ENCODE data around the gene KLRD1. TPM values are rescaled to one million over a fixed set of nuclear protein-coding genes. Genes with fewer than 3 reads are reported as not detected.

KLRD1 gene
- total and polyA plus RNA-seq, 2 experiments from 2014 or later, result 0.03 to 0.27 TPM

- no peak for ATAC-seq
- Mint-ChIP-seq H3K27ac (no peak overlapping the region), H3K4me3 (no peak overlapping the region), H3K4me1 (no peaks in the 10 kb centered on the region), H3K36me3 (ENCODE audit: low read depth) (no peaks in the 10 kb centered on the region), H3K9me3 (no peaks in the 10 kb centered on the region), H3K27me3 (ENCODE audit: insufficient read depth, low read depth, poor library complexity) (peaks cover 2% of the 10 kb centered on the region)
- Histone ChIP-seq H4K20me1 (replicated peaks; ENCODE audit: insufficient read depth) (no peaks in the 10 kb centered on the region), H3K36me3 (ENCODE audit: insufficient read depth) (no peaks in the 10 kb centered on the region), H3K4me2 (no peak overlapping the region), H2AFZ (peak overlapping the region; percentile 9; the same call in 1 of the 2 replicates), H3K79me2 (replicated peaks; ENCODE audit: insufficient read depth) (no peaks in the 10 kb centered on the region), H3K4me1 (ENCODE audit: insufficient read depth) (no peaks in the 10 kb centered on the region), H3K27ac (ENCODE audit: low read depth) (no peak overlapping the region), H3F3A (replicated peaks; ENCODE audit: low read depth) (no peaks in the 10 kb centered on the region), H3K9me2 (ENCODE audit: insufficient read depth) (no peaks in the 10 kb centered on the region), H3K27me3 (ENCODE audit: insufficient read depth) (no peaks in the 10 kb centered on the region), H3K4me3 (no peak overlapping the region)
- DNase-seq (ENCODE audit: low spot score), result no peak
- TF ChIP-seq EZH2 (IDR thresholded peaks at IDR 0.05; ENCODE audit: low read depth, unreplicated experiment) (no peak), JUNB (IDR thresholded peaks at IDR 0.05; ENCODE audit: unreplicated experiment) (no peak), NANOG (IDR thresholded peaks at IDR 0.05; ENCODE audit: borderline replicate concordance) (no peak), CTCF (conservative IDR thresholded peaks at IDR 0.05; ENCODE audit: low read depth in 2 of 2) (no peak), ZNF331 (CRISPR knock-in tag; IDR thresholded peaks at IDR 0.05; ENCODE audit: low read depth) (no peak)
Measured at GRCh38 chr12:10293151-10293550, 14.5 kb upstream of the KLRD1 start.

GRCh38 chr12:10293570-10294227 lies 14.0 kb upstream of the KLRD1 start:
- Histone ChIP-seq H3K36me3 (ENCODE audit: insufficient read depth) (no peaks in the 10 kb centered on the region), H3F3A (replicated peaks; ENCODE audit: low read depth) (no peaks in the 10 kb centered on the region), H3K79me2 (replicated peaks; ENCODE audit: insufficient read depth) (no peaks in the 10 kb centered on the region), H3K9me2 (ENCODE audit: insufficient read depth) (no peaks in the 10 kb centered on the region), H2AFZ (peak overlapping the region; percentile 9; the same call in 1 of the 2 replicates), H4K20me1 (replicated peaks; ENCODE audit: insufficient read depth) (no peaks in the 10 kb centered on the region), H3K4me3 (no peak overlapping the region), H3K4me2 (no peak overlapping the region), H3K4me1 (ENCODE audit: insufficient read depth) (no peaks in the 10 kb centered on the region), H3K27me3 (ENCODE audit: insufficient read depth) (no peaks in the 10 kb centered on the region), H3K27ac (ENCODE audit: low read depth) (no peak overlapping the region)
- Mint-ChIP-seq H3K4me3 (no peak overlapping the region), H3K27ac (no peak overlapping the region), H3K4me1 (no peaks in the 10 kb centered on the region), H3K36me3 (ENCODE audit: low read depth) (no peaks in the 10 kb centered on the region), H3K27me3 (ENCODE audit: insufficient read depth, low read depth, poor library complexity) (peaks cover 2% of the 10 kb centered on the region), H3K9me3 (no peaks in the 10 kb centered on the region)
- DNase-seq (ENCODE audit: low spot score) (no peak), ATAC-seq (no peak)
- TF ChIP-seq EZH2 (IDR thresholded peaks at IDR 0.05; ENCODE audit: low read depth, unreplicated experiment) (no peak), EZH2phosphoT487 (IDR thresholded peaks at IDR 0.05; ENCODE audit: unreplicated experiment) (no peak), ETS1 (IDR thresholded peaks at IDR 0.05) (no peak), ZNF331 (CRISPR knock-in tag; IDR thresholded peaks at IDR 0.05; ENCODE audit: low read depth) (no peak), JUNB (IDR thresholded peaks at IDR 0.05; ENCODE audit: unreplicated experiment) (no peak), NANOG (IDR thresholded peaks at IDR 0.05; ENCODE audit: borderline replicate concordance) (no peak), ZNF462 (CRISPR knock-in tag; IDR thresholded peaks at IDR 0.05) (no peak), POLR2AphosphoS5 (IDR thresholded peaks at IDR 0.05; ENCODE audit: low read depth) (no peak), CREB1 (CRISPR knock-in tag; IDR thresholded peaks at IDR 0.05; ENCODE audit: low read depth) (no peak), ZNF114 (CRISPR knock-in tag; IDR thresholded peaks at IDR 0.05) (no peak)
